ENCODE results near the gene NIPAL3.

GRCh38 chr1:24441996-24442668 lies 26.5 kb downstream of the NIPAL3 start:
- TF ChIP-seq POLR2A (IDR thresholded peaks at IDR 0.05; ENCODE audit: low read depth) (no peak), CTCF (IDR thresholded peaks at IDR 0.05) (no peak)

All from esophagus muscularis mucosa (tissue), 3 donors.